Measurements from ENCODE around the gene UVRAG.

DNA sequence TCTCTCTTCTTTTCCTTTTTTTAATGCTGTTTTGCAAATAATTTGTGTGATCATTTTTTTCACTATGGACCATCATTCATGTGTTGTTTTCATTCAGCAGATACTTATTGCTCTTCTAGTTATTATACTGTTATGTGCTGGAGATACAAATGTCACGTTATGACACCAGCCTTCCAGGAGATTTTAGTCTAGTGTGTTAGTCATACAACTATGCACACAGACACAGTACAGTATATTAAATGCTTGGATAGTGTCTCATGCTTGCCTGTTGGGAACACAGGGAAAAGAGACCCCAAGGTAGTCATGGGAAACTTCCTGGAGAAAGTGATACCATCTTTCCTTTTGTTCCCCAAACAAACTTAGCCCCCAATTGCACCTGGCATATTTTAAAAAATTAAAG lies 116.1 kb downstream of the UVRAG start:
- TF ChIP-seq NFIC (IDR thresholded peaks at IDR 0.05), result no peak
- no peak for TF ChIP-seq YY1 (IDR thresholded peaks at IDR 0.05; ENCODE audit: low read depth)
- TF ChIP-seq, protein P1, sequence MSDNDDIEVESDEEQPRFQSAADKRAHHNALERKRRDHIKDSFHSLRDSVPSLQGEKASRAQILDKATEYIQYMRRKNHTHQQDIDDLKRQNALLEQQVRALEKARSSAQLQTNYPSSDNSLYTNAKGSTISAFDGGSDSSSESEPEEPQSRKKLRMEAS (IDR thresholded peaks at IDR 0.05), result no peak
- no peak for TF ChIP-seq TAF1 (IDR thresholded peaks at IDR 0.05; ENCODE audit: low read depth)
- TF ChIP-seq CEBPB (IDR thresholded peaks at IDR 0.05), result no peak
- no peak for TF ChIP-seq EP300 (IDR thresholded peaks at IDR 0.05; ENCODE audit: borderline replicate concordance)
- TF ChIP-seq TCF12 (IDR thresholded peaks at IDR 0.05; ENCODE audit: low read depth), result no peak

Data from Ishikawa (cell line).